HEK293 (cell line): ENCODE results near the gene CACNA2D4.

Source experiments
- CTCF ChIA-PET: fragments of 350-600 bp; formaldehyde crosslinking; extraction: SDS; loops from one replicate; lab custom pipeline; 2021; ENCODE audit warnings: antibody characterized with exemption; lab: Yijun Ruan, JAX
- POLR2A ChIA-PET: fragments of 300-600 bp; formaldehyde crosslinking; extraction: SDS; loops from one replicate; lab custom pipeline; 2020; ENCODE audit warnings: antibody characterized with exemption, inconsistent platforms; lab: Yijun Ruan, JAX
- H3K27ac ChIP-seq: fragments of 200-500 bp; sonication (Bioruptor generic); 2 replicates; pipeline ENCODE4 v1.5.1; 2014; ENCODE audit warnings: low read depth, low read length, control low read depth, inconsistent platforms; ENCODE audit errors: extremely low read depth
- H3K36me3 ChIP-seq, 2 experiments: fragments of 200-500 bp in 1 of 2; sonication (Bioruptor generic) in 1 of 2; 1 replicate in 1 of 2; 2 replicates in 1 of 2; pipeline ENCODE4 v1.5.1; 2014 to 2017; ENCODE audit warnings: inconsistent platforms in 2 of 2, low read length in 2 of 2; ENCODE audit not compliant: control insufficient read depth in 2 of 2, insufficient read depth in 1 of 2
- H3K4me1 ChIP-seq: fragments of 200-500 bp; sonication (Bioruptor generic); 2 replicates; pipeline ENCODE4 v1.5.1; 2014; ENCODE audit warnings: mild to moderate bottlenecking, low read length, inconsistent platforms; ENCODE audit not compliant: control insufficient read depth, insufficient read depth
- H3K4me3 ChIP-seq: 2 replicates; pipeline ENCODE4 v1.5.1; 2011; ENCODE audit warnings: low read depth, mild to moderate bottlenecking, control low read depth, low read length, moderate library complexity
- H3K9me3 ChIP-seq: fragments of 200-500 bp; sonication (Bioruptor generic); 2 replicates; pipeline ENCODE4 v1.5.1; 2014; ENCODE audit warnings: low read depth, low read length, inconsistent platforms; ENCODE audit not compliant: control insufficient read depth, insufficient read depth
- HOXA7 ChIP-seq: sonication (generic); formaldehyde crosslinking; IDR thresholded peaks from 2 replicates; pipeline ENCODE4 v1.8.1; 2022; ENCODE audit warnings: missing genetic modification reagents, borderline replicate concordance
- PRDM4 ChIP-seq: fragments of 450-650 bp; formaldehyde crosslinking; IDR thresholded peaks from 2 replicates; pipeline ENCODE4 v1.5.1; 2017; ENCODE audit warnings: missing biosample characterization, missing genetic modification characterization
- YY2 ChIP-seq: fragments of 450-650 bp; formaldehyde crosslinking; IDR thresholded peaks from 2 replicates; pipeline ENCODE4 v1.5.1; 2016; ENCODE audit warnings: missing biosample characterization, missing genetic modification characterization
- ZBTB17 ChIP-seq: fragments of 450-650 bp; formaldehyde crosslinking; IDR thresholded peaks from 2 replicates; pipeline ENCODE4 v1.5.1; 2016; ENCODE audit warnings: missing biosample characterization, missing genetic modification characterization
- ZBTB6 ChIP-seq: fragments of 450-650 bp; formaldehyde crosslinking; IDR thresholded peaks from 2 replicates; pipeline ENCODE4 v1.5.1; 2017; ENCODE audit warnings: missing biosample characterization, missing genetic modification characterization
- ZNF121 ChIP-seq: fragments of 450-650 bp; formaldehyde crosslinking; IDR thresholded peaks from 2 replicates; pipeline ENCODE4 v1.5.1; 2016; ENCODE audit warnings: missing biosample characterization, missing genetic modification characterization
- ZNF138 ChIP-seq: fragments of 450-650 bp; formaldehyde crosslinking; IDR thresholded peaks from 2 replicates; pipeline ENCODE4 v1.5.1; 2016; ENCODE audit warnings: missing biosample characterization, missing genetic modification characterization, borderline replicate concordance
- ZNF140 ChIP-seq: fragments of 450-650 bp; formaldehyde crosslinking; IDR thresholded peaks from 2 replicates; pipeline ENCODE4 v1.5.1; 2016; ENCODE audit warnings: missing biosample characterization, missing genetic modification characterization
- ZNF214 ChIP-seq: fragments of 450-650 bp; formaldehyde crosslinking; IDR thresholded peaks from 2 replicates; pipeline ENCODE4 v1.5.1; 2017; ENCODE audit warnings: missing biosample characterization, mild to moderate bottlenecking, missing genetic modification characterization, borderline replicate concordance
- ZNF239 ChIP-seq: fragments of 450-650 bp; formaldehyde crosslinking; IDR thresholded peaks from 2 replicates; pipeline ENCODE4 v1.5.1; 2016; ENCODE audit warnings: missing biosample characterization, missing genetic modification characterization
- ZNF335 ChIP-seq: fragments of 450-650 bp; formaldehyde crosslinking; conservative IDR thresholded peaks from 2 replicates; pipeline ENCODE4 v1.5.1; 2016; ENCODE audit warnings: missing biosample characterization, missing genetic modification characterization
- ZNF354C ChIP-seq: fragments of 450-650 bp; formaldehyde crosslinking; IDR thresholded peaks from 2 replicates; pipeline ENCODE4 v1.5.1; 2016; ENCODE audit warnings: missing biosample characterization, missing genetic modification characterization, low read depth, borderline replicate concordance
- ZNF398 ChIP-seq: fragments of 450-650 bp; formaldehyde crosslinking; IDR thresholded peaks from 2 replicates; pipeline ENCODE4 v1.5.1; 2017; ENCODE audit warnings: missing biosample characterization, missing genetic modification characterization
- ZNF416 ChIP-seq: fragments of 450-650 bp; formaldehyde crosslinking; IDR thresholded peaks from 2 replicates; pipeline ENCODE4 v1.5.1; 2016; ENCODE audit warnings: missing biosample characterization, missing genetic modification characterization
- ZNF510 ChIP-seq: fragments of 450-650 bp; formaldehyde crosslinking; IDR thresholded peaks from 2 replicates; pipeline ENCODE4 v1.5.1; 2018; ENCODE audit warnings: mild to moderate bottlenecking, missing genetic modification characterization, missing biosample characterization; ENCODE audit not compliant: insufficient replicate concordance
- ZNF514 ChIP-seq: fragments of 450-650 bp; formaldehyde crosslinking; IDR thresholded peaks from 2 replicates; pipeline ENCODE4 v1.5.1; 2016; ENCODE audit warnings: missing biosample characterization, missing genetic modification characterization
- ZNF580 ChIP-seq: fragments of 450-650 bp; formaldehyde crosslinking; IDR thresholded peaks from 2 replicates; pipeline ENCODE4 v1.5.1; 2016; ENCODE audit warnings: missing biosample characterization, missing genetic modification characterization
- ZNF623 ChIP-seq: fragments of 450-650 bp; formaldehyde crosslinking; IDR thresholded peaks from 2 replicates; pipeline ENCODE4 v1.5.1; 2016; ENCODE audit warnings: missing biosample characterization, missing genetic modification characterization
- ZNF785 ChIP-seq: fragments of 450-650 bp; formaldehyde crosslinking; IDR thresholded peaks from 2 replicates; pipeline ENCODE4 v1.5.1; 2016; ENCODE audit warnings: missing biosample characterization, missing genetic modification characterization

The CACNA2D4 gene

GRCh38 chr12:1925684-1926006 is 7.2 kb upstream of the CACNA2D4 start:
- H3K9me3 ChIP-seq, result no peaks in the 10 kb centered on the region

GRCh38 chr12:1924996-1925683 is 6.7 kb upstream of the CACNA2D4 start:
- Histone ChIP-seq H3K36me3 (no peaks in the 10 kb centered on the region), H3K4me1 (peaks cover 5% of the 10 kb centered on the region; the same call in 1 of the 2 replicates), H3K4me3 (no peak overlapping the region), H3K9me3 (no peaks in the 10 kb centered on the region), H3K27ac (no peak overlapping the region)
- TF ChIP-seq ZNF121 (tag by site-specific recombination) (no peak), HOXA7 (CRISPR knock-in tag) (no peak), ZNF623 (tag by site-specific recombination) (0 out of 2 replicates have a peak, but pooled peaks have one; percentile 2), ZNF239 (tag by site-specific recombination) (no peak), ZNF335 (tag by site-specific recombination) (no peak), PRDM4 (tag by site-specific recombination) (0 out of 2 replicates have a peak, but pooled peaks have one; percentile 20)
- POLR2A ChIA-PET, result no interaction called here
- CTCF ChIA-PET, result interaction anchor here (0.6 to 3.5 kb wide), 4 partner anchors 15 to 68 kb away, joined by 3 to 19 read pairs (median 4); no protein-coding TSS in a partner anchor

More at GRCh38 chr12:1925684-1926006, 7.2 kb upstream of the CACNA2D4 start:
- ChIA-PET POLR2A (no interaction called here), CTCF (interaction anchor here (3.5 kb wide), 1 partner anchor 14 kb away, joined by 19 read pairs; no protein-coding TSS in a partner anchor)
- H3K27ac ChIP-seq, result no peak overlapping the region
- TF ChIP-seq ZNF416 (tag by site-specific recombination) (no peak), ZNF140 (tag by site-specific recombination) (no peak), ZNF138 (tag by site-specific recombination) (no peak), ZNF510 (tag by site-specific recombination) (no peak), ZNF580 (no peak), YY2 (tag by site-specific recombination) (no peak)
- no peaks in the 10 kb centered on the region for H3K36me3 ChIP-seq
- no peak overlapping the region for H3K4me3 ChIP-seq
- H3K4me1 ChIP-seq, result peaks cover 5% of the 10 kb centered on the region; the same call in 1 of the 2 replicates

- Histone ChIP-seq H3K4me1 (peaks cover 5% of the 10 kb centered on the region; the same call in 1 of the 2 replicates), H3K36me3 (no peaks in the 10 kb centered on the region)
- ChIA-PET CTCF (no interaction called here), POLR2A (no interaction called here)
- TF ChIP-seq ZNF398 (tag by site-specific recombination) (no peak), ZBTB6 (tag by site-specific recombination) (no peak), ZNF354C (tag by site-specific recombination) (no peak), ZNF214 (tag by site-specific recombination) (no peak), ZNF785 (tag by site-specific recombination) (no peak), ZNF514 (tag by site-specific recombination) (no peak), ZBTB17 (tag by site-specific recombination) (no peak)
- TF ChIP-seq, all 188 proteins: peak for 0
- Histone ChIP-seq H3K9me3 (no peaks in the 10 kb centered on the region), H3K4me3 (no peak overlapping the region), H3K27ac (no peak overlapping the region)
These were observed 4.5 kb upstream of the CACNA2D4 start for GRCh38 chr12:1922985-1923384.
